HEK293 (cell line): Measurements from ENCODE around the gene MISP.

ENCODE experiments used
- CTCF ChIA-PET: fragments of 350-600 bp; formaldehyde crosslinking; extraction: SDS; loops from one replicate; lab custom pipeline; 2021; ENCODE audit warnings: antibody characterized with exemption; lab: Yijun Ruan, JAX
- POLR2A ChIA-PET: fragments of 300-600 bp; formaldehyde crosslinking; extraction: SDS; loops from one replicate; lab custom pipeline; 2020; ENCODE audit warnings: antibody characterized with exemption, inconsistent platforms; lab: Yijun Ruan, JAX
- H3K27ac ChIP-seq: fragments of 200-500 bp; sonication (Bioruptor generic); 2 replicates; pipeline ENCODE4 v1.5.1; 2014; ENCODE audit warnings: low read depth, low read length, control low read depth, inconsistent platforms; ENCODE audit errors: extremely low read depth
- H3K36me3 ChIP-seq, 2 experiments: fragments of 200-500 bp in 1 of 2; sonication (Bioruptor generic) in 1 of 2; 1 replicate in 1 of 2; 2 replicates in 1 of 2; pipeline ENCODE4 v1.5.1; 2014 to 2017; ENCODE audit warnings: inconsistent platforms in 2 of 2, low read length in 2 of 2; ENCODE audit not compliant: control insufficient read depth in 2 of 2, insufficient read depth in 1 of 2
- H3K4me1 ChIP-seq: fragments of 200-500 bp; sonication (Bioruptor generic); 2 replicates; pipeline ENCODE4 v1.5.1; 2014; ENCODE audit warnings: mild to moderate bottlenecking, low read length, inconsistent platforms; ENCODE audit not compliant: control insufficient read depth, insufficient read depth
- H3K4me3 ChIP-seq: 2 replicates; pipeline ENCODE4 v1.5.1; 2011; ENCODE audit warnings: low read depth, mild to moderate bottlenecking, control low read depth, low read length, moderate library complexity
- H3K9me3 ChIP-seq: fragments of 200-500 bp; sonication (Bioruptor generic); 2 replicates; pipeline ENCODE4 v1.5.1; 2014; ENCODE audit warnings: low read depth, low read length, inconsistent platforms; ENCODE audit not compliant: control insufficient read depth, insufficient read depth
- BCL11A ChIP-seq: fragments of 450-650 bp; formaldehyde crosslinking; IDR thresholded peaks from 2 replicates; pipeline ENCODE4 v1.5.1; 2016; ENCODE audit warnings: low read depth, missing biosample characterization, missing genetic modification characterization
- GFI1B ChIP-seq: fragments of 450-650 bp; formaldehyde crosslinking; IDR thresholded peaks from 2 replicates; pipeline ENCODE4 v1.5.1; 2016; ENCODE audit warnings: missing biosample characterization, missing genetic modification characterization
- KLF16 ChIP-seq: fragments of 450-650 bp; formaldehyde crosslinking; IDR thresholded peaks from 2 replicates; pipeline ENCODE4 v1.5.1; 2017; ENCODE audit warnings: missing biosample characterization, missing genetic modification characterization
- KLF8 ChIP-seq: fragments of 450-650 bp; formaldehyde crosslinking; IDR thresholded peaks from 2 replicates; pipeline ENCODE4 v1.5.1; 2016; ENCODE audit warnings: missing biosample characterization, missing genetic modification characterization
- ZNF16 ChIP-seq: fragments of 450-650 bp; formaldehyde crosslinking; IDR thresholded peaks from 2 replicates; pipeline ENCODE4 v1.5.1; 2016; ENCODE audit warnings: low read depth, missing biosample characterization, missing genetic modification characterization
- ZNF211 ChIP-seq: fragments of 450-650 bp; formaldehyde crosslinking; IDR thresholded peaks from 2 replicates; pipeline ENCODE4 v1.5.1; 2016; ENCODE audit warnings: low read depth, missing biosample characterization, missing genetic modification characterization
- ZNF214 ChIP-seq: fragments of 450-650 bp; formaldehyde crosslinking; IDR thresholded peaks from 2 replicates; pipeline ENCODE4 v1.5.1; 2017; ENCODE audit warnings: missing biosample characterization, mild to moderate bottlenecking, missing genetic modification characterization, borderline replicate concordance
- ZNF223 ChIP-seq: fragments of 450-650 bp; formaldehyde crosslinking; IDR thresholded peaks from 2 replicates; pipeline ENCODE4 v1.5.1; 2016; ENCODE audit warnings: missing biosample characterization, missing genetic modification characterization
- ZNF24 ChIP-seq: fragments of 450-650 bp; formaldehyde crosslinking; IDR thresholded peaks from 2 replicates; pipeline ENCODE4 v1.5.1; 2016; ENCODE audit warnings: missing biosample characterization, missing genetic modification characterization
- ZNF341 ChIP-seq: fragments of 450-650 bp; formaldehyde crosslinking; IDR thresholded peaks from 2 replicates; pipeline ENCODE4; 2016; ENCODE audit warnings: low read depth, missing biosample characterization, missing genetic modification characterization
- ZNF423 ChIP-seq: fragments of 450-650 bp; formaldehyde crosslinking; IDR thresholded peaks from 2 replicates; pipeline ENCODE4 v1.5.1; 2016; ENCODE audit warnings: missing biosample characterization, missing genetic modification characterization
- ZNF530 ChIP-seq: fragments of 450-650 bp; formaldehyde crosslinking; IDR thresholded peaks from 2 replicates; pipeline ENCODE4 v1.5.1; 2016; ENCODE audit warnings: low read depth, missing biosample characterization, missing genetic modification characterization
- ZNF549 ChIP-seq: fragments of 450-650 bp; IDR thresholded peaks from 2 replicates; pipeline ENCODE4 v1.5.1; 2018; ENCODE audit warnings: missing biosample characterization, missing genetic modification characterization, mild to moderate bottlenecking, inconsistent platforms, moderate library complexity
- ZNF560 ChIP-seq: fragments of 450-650 bp; formaldehyde crosslinking; IDR thresholded peaks from 2 replicates; pipeline ENCODE4 v1.5.1; 2017; ENCODE audit warnings: missing biosample characterization, missing genetic modification characterization, borderline replicate concordance
- ZNF571 ChIP-seq: fragments of 450-650 bp; formaldehyde crosslinking; IDR thresholded peaks from 2 replicates; pipeline ENCODE4 v1.5.0; 2017; ENCODE audit warnings: missing biosample characterization, missing genetic modification characterization
- ZNF629 ChIP-seq: fragments of 450-650 bp; formaldehyde crosslinking; IDR thresholded peaks from 2 replicates; pipeline ENCODE4 v1.5.1; 2017; ENCODE audit warnings: missing biosample characterization, missing genetic modification characterization
- TF ChIP-seq, protein P1 (sequence below): fragments of 450-650 bp; formaldehyde crosslinking; conservative IDR thresholded peaks from 2 replicates; pipeline ENCODE4 v1.5.1; 2016; ENCODE audit warnings: low read depth, missing biosample characterization, missing genetic modification characterization
- TF ChIP-seq, protein P2 (sequence below): fragments of 450-650 bp; formaldehyde crosslinking; IDR thresholded peaks from 2 replicates; pipeline ENCODE4 v1.5.1; 2016; ENCODE audit warnings: missing biosample characterization, missing genetic modification characterization
- TF ChIP-seq, protein P3 (sequence below): fragments of 450-650 bp; formaldehyde crosslinking; IDR thresholded peaks from 2 replicates; pipeline ENCODE4 v1.5.1; 2016; ENCODE audit warnings: missing biosample characterization, missing genetic modification characterization
- TF ChIP-seq, protein P4 (sequence below): fragments of 450-650 bp; formaldehyde crosslinking; IDR thresholded peaks from 2 replicates; pipeline ENCODE4 v1.5.1; 2016; ENCODE audit warnings: missing biosample characterization, missing genetic modification characterization, borderline replicate concordance
- TF ChIP-seq, protein P5 (sequence below): fragments of 450-650 bp; formaldehyde crosslinking; IDR thresholded peaks from 2 replicates; pipeline ENCODE4 v1.5.1; 2016; ENCODE audit warnings: missing biosample characterization, missing genetic modification characterization
- TF ChIP-seq, protein P6 (sequence below): fragments of 450-650 bp; formaldehyde crosslinking; IDR thresholded peaks from 2 replicates; pipeline ENCODE4 v1.5.1; 2016; ENCODE audit warnings: missing biosample characterization, missing genetic modification characterization

The MISP gene

DNA sequence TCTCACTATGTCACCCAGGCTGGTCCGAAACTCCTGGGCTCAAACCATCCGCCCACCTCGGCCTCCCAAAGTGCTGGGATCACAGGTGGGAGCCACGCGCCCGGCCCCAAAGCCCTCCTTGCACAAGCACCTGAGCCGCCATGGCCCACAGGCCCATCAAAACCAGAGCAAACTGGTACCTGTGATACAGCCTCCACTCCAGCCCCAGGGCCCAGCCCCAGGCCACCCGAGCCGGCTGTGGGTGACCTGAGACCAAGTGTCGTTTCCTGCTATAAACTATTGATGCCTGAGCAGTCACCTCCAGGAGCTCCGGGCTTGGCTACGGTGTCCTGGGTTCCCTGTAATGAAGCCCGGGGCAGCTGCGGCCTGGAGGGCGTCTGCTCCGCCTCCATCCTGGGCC, 36.6 kb downstream of the MISP start (continued):
- TF ChIP-seq ZNF629 (tag by site-specific recombination) = no peak
- TF ChIP-seq ZNF24 (tag by site-specific recombination) = no peak
- no peak for TF ChIP-seq ZNF571
- TF ChIP-seq, protein P1, sequence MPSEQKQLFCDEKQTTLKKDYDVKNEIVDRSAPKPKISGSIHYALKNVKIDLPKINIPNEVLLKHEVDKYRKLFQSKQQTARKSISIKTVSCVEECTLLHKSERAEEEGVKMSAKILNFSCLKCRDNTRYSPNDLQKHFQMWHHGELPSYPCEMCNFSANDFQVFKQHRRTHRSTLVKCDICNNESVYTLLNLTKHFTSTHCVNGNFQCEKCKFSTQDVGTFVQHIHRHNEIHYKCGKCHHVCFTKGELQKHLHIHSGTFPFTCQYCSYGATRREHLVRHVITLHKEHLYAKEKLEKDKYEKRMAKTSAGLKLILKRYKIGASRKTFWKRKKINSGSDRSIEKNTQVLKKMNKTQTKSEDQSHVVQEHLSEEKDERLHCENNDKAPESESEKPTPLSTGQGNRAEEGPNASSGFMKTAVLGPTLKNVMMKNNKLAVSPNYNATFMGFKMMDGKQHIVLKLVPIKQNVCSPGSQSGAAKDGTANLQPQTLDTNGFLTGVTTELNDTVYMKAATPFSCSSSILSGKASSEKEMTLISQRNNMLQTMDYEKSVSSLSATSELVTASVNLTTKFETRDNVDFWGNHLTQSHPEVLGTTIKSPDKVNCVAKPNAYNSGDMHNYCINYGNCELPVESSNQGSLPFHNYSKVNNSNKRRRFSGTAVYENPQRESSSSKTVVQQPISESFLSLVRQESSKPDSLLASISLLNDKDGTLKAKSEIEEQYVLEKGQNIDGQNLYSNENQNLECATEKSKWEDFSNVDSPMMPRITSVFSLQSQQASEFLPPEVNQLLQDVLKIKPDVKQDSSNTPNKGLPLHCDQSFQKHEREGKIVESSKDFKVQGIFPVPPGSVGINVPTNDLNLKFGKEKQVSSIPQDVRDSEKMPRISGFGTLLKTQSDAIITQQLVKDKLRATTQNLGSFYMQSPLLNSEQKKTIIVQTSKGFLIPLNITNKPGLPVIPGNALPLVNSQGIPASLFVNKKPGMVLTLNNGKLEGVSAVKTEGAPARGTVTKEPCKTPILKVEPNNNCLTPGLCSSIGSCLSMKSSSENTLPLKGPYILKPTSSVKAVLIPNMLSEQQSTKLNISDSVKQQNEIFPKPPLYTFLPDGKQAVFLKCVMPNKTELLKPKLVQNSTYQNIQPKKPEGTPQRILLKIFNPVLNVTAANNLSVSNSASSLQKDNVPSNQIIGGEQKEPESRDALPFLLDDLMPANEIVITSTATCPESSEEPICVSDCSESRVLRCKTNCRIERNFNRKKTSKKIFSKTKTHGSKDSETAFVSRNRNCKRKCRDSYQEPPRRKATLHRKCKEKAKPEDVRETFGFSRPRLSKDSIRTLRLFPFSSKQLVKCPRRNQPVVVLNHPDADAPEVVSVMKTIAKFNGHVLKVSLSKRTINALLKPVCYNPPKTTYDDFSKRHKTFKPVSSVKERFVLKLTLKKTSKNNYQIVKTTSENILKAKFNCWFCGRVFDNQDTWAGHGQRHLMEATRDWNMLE (tag by site-specific recombination) = no peak
- TF ChIP-seq KLF16 (tag by site-specific recombination) = no peak
- TF ChIP-seq, protein P2, sequence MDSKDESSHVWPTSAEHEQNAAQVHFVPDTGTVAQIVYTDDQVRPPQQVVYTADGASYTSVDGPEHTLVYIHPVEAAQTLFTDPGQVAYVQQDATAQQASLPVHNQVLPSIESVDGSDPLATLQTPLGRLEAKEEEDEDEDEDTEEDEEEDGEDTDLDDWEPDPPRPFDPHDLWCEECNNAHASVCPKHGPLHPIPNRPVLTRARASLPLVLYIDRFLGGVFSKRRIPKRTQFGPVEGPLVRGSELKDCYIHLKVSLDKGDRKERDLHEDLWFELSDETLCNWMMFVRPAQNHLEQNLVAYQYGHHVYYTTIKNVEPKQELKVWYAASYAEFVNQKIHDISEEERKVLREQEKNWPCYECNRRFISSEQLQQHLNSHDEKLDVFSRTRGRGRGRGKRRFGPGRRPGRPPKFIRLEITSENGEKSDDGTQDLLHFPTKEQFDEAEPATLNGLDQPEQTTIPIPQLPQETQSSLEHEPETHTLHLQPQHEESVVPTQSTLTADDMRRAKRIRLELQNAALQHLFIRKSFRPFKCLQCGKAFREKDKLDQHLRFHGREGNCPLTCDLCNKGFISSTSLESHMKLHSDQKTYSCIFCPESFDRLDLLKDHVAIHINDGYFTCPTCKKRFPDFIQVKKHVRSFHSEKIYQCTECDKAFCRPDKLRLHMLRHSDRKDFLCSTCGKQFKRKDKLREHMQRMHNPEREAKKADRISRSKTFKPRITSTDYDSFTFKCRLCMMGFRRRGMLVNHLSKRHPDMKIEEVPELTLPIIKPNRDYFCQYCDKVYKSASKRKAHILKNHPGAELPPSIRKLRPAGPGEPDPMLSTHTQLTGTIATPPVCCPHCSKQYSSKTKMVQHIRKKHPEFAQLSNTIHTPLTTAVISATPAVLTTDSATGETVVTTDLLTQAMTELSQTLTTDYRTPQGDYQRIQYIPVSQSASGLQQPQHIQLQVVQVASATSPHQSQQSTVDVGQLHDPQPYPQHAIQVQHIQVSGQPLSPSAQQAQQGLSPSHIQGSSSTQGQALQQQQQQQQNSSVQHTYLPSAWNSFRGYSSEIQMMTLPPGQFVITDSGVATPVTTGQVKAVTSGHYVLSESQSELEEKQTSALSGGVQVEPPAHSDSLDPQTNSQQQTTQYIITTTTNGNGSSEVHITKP = no peak
- no peak for TF ChIP-seq ZNF214 (tag by site-specific recombination)
- TF ChIP-seq, all 188 proteins: peak for 0

DNA sequence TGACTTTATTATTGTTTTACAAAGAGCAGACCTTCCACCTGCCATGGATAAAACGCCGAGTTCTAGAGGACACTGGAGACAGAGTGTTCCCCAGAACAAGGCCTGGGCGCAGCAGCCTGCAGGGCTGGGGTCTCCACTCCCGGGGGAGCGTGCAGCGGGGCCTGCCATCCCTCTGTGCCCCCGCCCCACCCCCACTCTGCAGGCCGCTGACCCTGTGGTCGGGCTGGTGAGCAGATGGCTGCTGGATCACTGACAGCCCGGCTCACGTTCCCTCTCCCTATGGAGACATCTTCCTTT, 37.7 kb downstream of the MISP start:
- POLR2A ChIA-PET = no interaction called here
- Histone ChIP-seq H3K27ac (peak overlapping the region; percentile 4; the same call in 1 of the 2 replicates), H3K4me3 (no peak overlapping the region), H3K4me1 (peaks cover 2% of the 10 kb centered on the region; the same call in 1 of the 2 replicates), H3K36me3 (no peaks in the 10 kb centered on the region), H3K9me3 (no peaks in the 10 kb centered on the region)
- CTCF ChIA-PET = interaction anchor here (1.9 kb wide), 1 partner anchor 18 kb away, joined by 5 read pairs; no protein-coding TSS in a partner anchor
- TF ChIP-seq ZNF223 = no peak
- TF ChIP-seq KLF8 (tag by site-specific recombination) = no peak
- no peak for TF ChIP-seq ZNF560 (tag by site-specific recombination)
- TF ChIP-seq, protein P3, sequence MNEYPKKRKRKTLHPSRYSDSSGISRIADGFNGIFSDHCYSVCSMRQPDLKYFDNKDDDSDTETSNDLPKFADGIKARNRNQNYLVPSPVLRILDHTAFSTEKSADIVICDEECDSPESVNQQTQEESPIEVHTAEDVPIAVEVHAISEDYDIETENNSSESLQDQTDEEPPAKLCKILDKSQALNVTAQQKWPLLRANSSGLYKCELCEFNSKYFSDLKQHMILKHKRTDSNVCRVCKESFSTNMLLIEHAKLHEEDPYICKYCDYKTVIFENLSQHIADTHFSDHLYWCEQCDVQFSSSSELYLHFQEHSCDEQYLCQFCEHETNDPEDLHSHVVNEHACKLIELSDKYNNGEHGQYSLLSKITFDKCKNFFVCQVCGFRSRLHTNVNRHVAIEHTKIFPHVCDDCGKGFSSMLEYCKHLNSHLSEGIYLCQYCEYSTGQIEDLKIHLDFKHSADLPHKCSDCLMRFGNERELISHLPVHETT (tag by site-specific recombination) = no peak
- no peak for TF ChIP-seq BCL11A (tag by site-specific recombination)
- no peak for TF ChIP-seq ZNF211 (tag by site-specific recombination)
- TF ChIP-seq ZNF341 (tag by site-specific recombination) = no peak
- no peak for TF ChIP-seq ZNF16
- no peak for TF ChIP-seq ZNF423 (tag by site-specific recombination)
- TF ChIP-seq, protein P4, sequence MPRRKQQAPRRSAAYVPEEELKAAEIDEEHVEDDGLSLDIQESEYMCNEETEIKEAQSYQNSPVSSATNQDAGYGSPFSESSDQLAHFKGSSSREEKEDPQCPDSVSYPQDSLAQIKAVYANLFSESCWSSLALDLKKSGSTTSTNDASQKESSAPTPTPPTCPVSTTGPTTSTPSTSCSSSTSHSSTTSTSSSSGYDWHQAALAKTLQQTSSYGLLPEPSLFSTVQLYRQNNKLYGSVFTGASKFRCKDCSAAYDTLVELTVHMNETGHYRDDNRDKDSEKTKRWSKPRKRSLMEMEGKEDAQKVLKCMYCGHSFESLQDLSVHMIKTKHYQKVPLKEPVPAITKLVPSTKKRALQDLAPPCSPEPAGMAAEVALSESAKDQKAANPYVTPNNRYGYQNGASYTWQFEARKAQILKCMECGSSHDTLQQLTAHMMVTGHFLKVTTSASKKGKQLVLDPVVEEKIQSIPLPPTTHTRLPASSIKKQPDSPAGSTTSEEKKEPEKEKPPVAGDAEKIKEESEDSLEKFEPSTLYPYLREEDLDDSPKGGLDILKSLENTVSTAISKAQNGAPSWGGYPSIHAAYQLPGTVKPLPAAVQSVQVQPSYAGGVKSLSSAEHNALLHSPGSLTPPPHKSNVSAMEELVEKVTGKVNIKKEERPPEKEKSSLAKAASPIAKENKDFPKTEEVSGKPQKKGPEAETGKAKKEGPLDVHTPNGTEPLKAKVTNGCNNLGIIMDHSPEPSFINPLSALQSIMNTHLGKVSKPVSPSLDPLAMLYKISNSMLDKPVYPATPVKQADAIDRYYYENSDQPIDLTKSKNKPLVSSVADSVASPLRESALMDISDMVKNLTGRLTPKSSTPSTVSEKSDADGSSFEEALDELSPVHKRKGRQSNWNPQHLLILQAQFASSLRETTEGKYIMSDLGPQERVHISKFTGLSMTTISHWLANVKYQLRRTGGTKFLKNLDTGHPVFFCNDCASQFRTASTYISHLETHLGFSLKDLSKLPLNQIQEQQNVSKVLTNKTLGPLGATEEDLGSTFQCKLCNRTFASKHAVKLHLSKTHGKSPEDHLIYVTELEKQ (tag by site-specific recombination) = no peak
- TF ChIP-seq, protein P5, sequence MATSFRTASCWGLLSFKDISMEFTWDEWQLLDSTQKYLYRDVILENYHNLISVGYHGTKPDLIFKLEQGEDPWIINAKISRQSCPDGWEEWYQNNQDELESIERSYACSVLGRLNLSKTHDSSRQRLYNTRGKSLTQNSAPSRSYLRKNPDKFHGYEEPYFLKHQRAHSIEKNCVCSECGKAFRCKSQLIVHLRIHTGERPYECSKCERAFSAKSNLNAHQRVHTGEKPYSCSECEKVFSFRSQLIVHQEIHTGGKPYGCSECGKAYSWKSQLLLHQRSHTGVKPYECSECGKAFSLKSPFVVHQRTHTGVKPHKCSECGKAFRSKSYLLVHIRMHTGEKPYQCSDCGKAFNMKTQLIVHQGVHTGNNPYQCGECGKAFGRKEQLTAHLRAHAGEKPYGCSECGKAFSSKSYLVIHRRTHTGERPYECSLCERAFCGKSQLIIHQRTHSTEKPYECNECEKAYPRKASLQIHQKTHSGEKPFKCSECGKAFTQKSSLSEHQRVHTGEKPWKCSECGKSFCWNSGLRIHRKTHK (tag by site-specific recombination) = no peak
- TF ChIP-seq, protein P6, sequence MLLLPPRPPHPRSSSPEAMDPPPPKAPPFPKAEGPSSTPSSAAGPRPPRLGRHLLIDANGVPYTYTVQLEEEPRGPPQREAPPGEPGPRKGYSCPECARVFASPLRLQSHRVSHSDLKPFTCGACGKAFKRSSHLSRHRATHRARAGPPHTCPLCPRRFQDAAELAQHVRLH (tag by site-specific recombination) = no peak
- no peak for TF ChIP-seq ZNF549 (tag by site-specific recombination)
- no peak for TF ChIP-seq ZNF530
- TF ChIP-seq GFI1B (tag by site-specific recombination) = no peak
